Endodermal cell (in vitro differentiated cells): ENCODE measurements around the gene RIF1. TPM values are rescaled to one million over a fixed set of nuclear protein-coding genes. Genes with fewer than 3 reads are reported as not detected.

Experiments used
- DNase-seq: peaks from one replicate; pipeline ENCODE4 v3.0.0-alpha.2; 2017
- H3K27ac ChIP-seq: 2 replicates; pipeline ENCODE4 v1.5.1; 2013; ENCODE audit warnings: mild to moderate bottlenecking, low read depth, low read length, moderate library complexity
- H3K27me3 ChIP-seq: 2 replicates; pipeline ENCODE4 v1.6.1; 2013; ENCODE audit warnings: mild to moderate bottlenecking, low read length, moderate library complexity; ENCODE audit not compliant: insufficient read depth, control insufficient read depth, poor library complexity, severe bottlenecking
- H3K36me3 ChIP-seq: 2 replicates; pipeline ENCODE4 v1.7.0; 2013; ENCODE audit warnings: mild to moderate bottlenecking, low read length, moderate library complexity; ENCODE audit not compliant: control insufficient read depth, insufficient read depth
- H3K4me1 ChIP-seq: one replicate; pipeline ENCODE4 v1.7.0; 2013; ENCODE audit warnings: low read length; ENCODE audit not compliant: control insufficient read depth, insufficient read depth
- H3K4me3 ChIP-seq: 2 replicates; pipeline ENCODE4 v1.5.1; 2013; ENCODE audit warnings: mild to moderate bottlenecking, low read length, moderate library complexity
- H3K9ac ChIP-seq: 2 replicates; pipeline ENCODE4 v1.6.1; 2013; ENCODE audit warnings: mild to moderate bottlenecking, low read length, moderate library complexity; ENCODE audit not compliant: poor library complexity, severe bottlenecking; ENCODE audit errors: extremely low read depth
- H3K9me3 ChIP-seq: 2 replicates; pipeline ENCODE4 v1.6.1; 2013; ENCODE audit warnings: mild to moderate bottlenecking, low read length, moderate library complexity; ENCODE audit not compliant: control insufficient read depth
- H3K27ac Mint-ChIP-seq: 2 replicates; pipeline ENCODE4 v1.8.0; 2020; ENCODE audit warnings: mixed read lengths
- H3K27me3 Mint-ChIP-seq: 2 replicates; pipeline ENCODE4 v1.8.0; 2021; ENCODE audit warnings: mild to moderate bottlenecking, mixed read lengths; ENCODE audit not compliant: insufficient read depth
- H3K36me3 Mint-ChIP-seq: 2 replicates; pipeline ENCODE4 v1.8.0; 2020; ENCODE audit warnings: low read depth, mixed read lengths
- H3K4me1 Mint-ChIP-seq: 2 replicates; pipeline ENCODE4 v1.8.0; 2020; ENCODE audit warnings: mixed read lengths
- H3K4me3 Mint-ChIP-seq: 2 replicates; pipeline ENCODE4 v1.8.0; 2020; ENCODE audit warnings: mild to moderate bottlenecking, moderate library complexity, mixed read lengths
- H3K9me3 Mint-ChIP-seq: 2 replicates; pipeline ENCODE4 v1.8.0; 2020; ENCODE audit warnings: mild to moderate bottlenecking, mixed read lengths
- CTCF ChIP-seq: fragments of 200-600 bp; sonication (generic); conservative IDR thresholded peaks from 2 replicates; pipeline ENCODE4 v1.5.0; 2021; ENCODE audit warnings: antibody characterized with exemption, mild to moderate bottlenecking
- WGBS, 2 experiments: methylation state at CpG; one replicate each; pipeline versions ENCODE4 v1.1.5 to v1.1.7; 2013; ENCODE audit warnings: missing lambda C conversion rate in 2 of 2, mixed read lengths in 1 of 2; ENCODE audit not compliant: insufficient coverage in 1 of 2, insufficient read length in 1 of 2; 5-methylcytosine and 5-hydroxymethylcytosine counted together
- total RNA-seq, 2 donors: library from RNA; stranded (reverse); fragmentation: NEBNext Ultra II Directional in 1 of 2; extraction: Animal tissue kit (Norgen Biotek cat#: 25700) in 1 of 2; gene quantifications; 2 replicates in 1 of 2; 3 replicates in 1 of 2; pipeline ENCODE4 v1.2.1, GENCODE V29; 2021

Gene RIF1
- total RNA-seq, 2 donors from 2014 or later: 64.3 to 66.7 TPM

- TF ChIP-seq CTCF: no peak
- Mint-ChIP-seq H3K4me1 (peaks cover 7% of the 10 kb centered on the region), H3K27me3 (no peaks in the 10 kb centered on the region), H3K4me3 (no peak overlapping the region), H3K27ac (no peak overlapping the region), H3K9me3 (no peaks in the 10 kb centered on the region), H3K36me3 (peaks cover 7% of the 10 kb centered on the region)
- 50% methylated on average over 1 of the region's 1 CpG; no CpG with 5 or more reads in 1 of the 2 experiments for WGBS, 2 experiments
- Histone ChIP-seq H3K36me3 (no peaks in the 10 kb centered on the region), H3K4me1 (no peaks in the 10 kb centered on the region), H3K4me3 (no peak overlapping the region), H3K9ac (no peak overlapping the region), H3K27ac (no peak overlapping the region), H3K9me3 (no peaks in the 10 kb centered on the region), H3K27me3 (no peaks in the 10 kb centered on the region)
- no peak for DNase-seq
Measured at GRCh38 chr2:151498178-151498577, 88.5 kb downstream of the RIF1 start.

GRCh38 chr2:151506170-151506569 lies 96.5 kb downstream of the RIF1 start:
- DNase-seq: no peak
- peaks cover 1% of the 10 kb centered on the region for H3K36me3 Mint-ChIP-seq
- H3K27me3 Mint-ChIP-seq: no peaks in the 10 kb centered on the region
- Histone ChIP-seq H3K9me3 (no peaks in the 10 kb centered on the region), H3K9ac (no peak overlapping the region), H3K36me3 (no peaks in the 10 kb centered on the region), H3K4me1 (no peaks in the 10 kb centered on the region), H3K4me3 (no peak overlapping the region), H3K27ac (no peak overlapping the region), H3K27me3 (no peaks in the 10 kb centered on the region)
- H3K27ac Mint-ChIP-seq: no peak overlapping the region
- H3K9me3 Mint-ChIP-seq: no peaks in the 10 kb centered on the region
- H3K4me1 Mint-ChIP-seq: peaks cover 2% of the 10 kb centered on the region
- WGBS, 2 experiments: 93 to 100% methylated on average over 3 to 4 of the region's 4 CpGs
- TF ChIP-seq CTCF: no peak
- no peak overlapping the region for H3K4me3 Mint-ChIP-seq

- H3K36me3 Mint-ChIP-seq: peaks cover 12% of the 10 kb centered on the region
- no peaks in the 10 kb centered on the region for H3K4me1 ChIP-seq
- H3K9ac ChIP-seq: no peak overlapping the region
- no peak overlapping the region for H3K4me3 Mint-ChIP-seq
- H3K27ac Mint-ChIP-seq: no peak overlapping the region
- no peaks in the 10 kb centered on the region for H3K9me3 Mint-ChIP-seq
- no peaks in the 10 kb centered on the region for H3K27me3 ChIP-seq
- no peaks in the 10 kb centered on the region for H3K36me3 ChIP-seq
- H3K27ac ChIP-seq: no peak overlapping the region
- H3K27me3 Mint-ChIP-seq: no peaks in the 10 kb centered on the region
- WGBS, 2 experiments: 92 to 100% methylated on average over 2 to 3 of the region's 3 CpGs
- H3K4me3 ChIP-seq: no peak overlapping the region
- no peaks in the 10 kb centered on the region for H3K9me3 ChIP-seq
- peaks cover 2% of the 10 kb centered on the region for H3K4me1 Mint-ChIP-seq
- TF ChIP-seq CTCF: no peak
- no peak for DNase-seq
Measured at GRCh38 chr2:151508519-151508918, 98.8 kb downstream of the RIF1 start.
